ENCODE data around the gene DOCK10. TPM values are rescaled to one million over a fixed set of nuclear protein-coding genes. Genes with fewer than 3 reads are reported as not detected.

The DOCK10 gene
- total and polyA plus RNA-seq, 9 of the 15 experiments (the other 6 are each of a cell fraction or from before 2014, with no cell fraction given), result 0.01 to 0.87 (median 0.18) TPM

- Histone ChIP-seq H3K4me3 (no peak overlapping the region), H3K27me3 (ENCODE audit: control insufficient read depth in 2 of 2, insufficient read depth in 2 of 2, low read length in 2 of 2) (no peaks in the 10 kb centered on the region), H3K4me1 (replicated peaks in 1 of 2; ENCODE audit: control insufficient read depth in 2 of 2, insufficient read depth in 2 of 2, low read length in 2 of 2) (no peaks in the 10 kb centered on the region), H4K20me1 (replicated peaks; ENCODE audit: control insufficient read depth, insufficient read depth, low read length) (no peaks in the 10 kb centered on the region), H3K4me2 (ENCODE audit: insufficient read depth, low read length) (no peak overlapping the region), H3K9me3 (replicated peaks; ENCODE audit: control insufficient read depth, insufficient read depth, low read depth, low read length) (no peaks in the 10 kb centered on the region), H3K27ac (ENCODE audit: extremely low read depth, low read depth, low read length) (no peak overlapping the region), H3K9ac (ENCODE audit: insufficient read depth in 1 of 2, low read depth in 2 of 2, low read length in 2 of 2) (no peak overlapping the region), H3K79me2 (ENCODE audit: control insufficient read depth, insufficient read depth, low read length) (no peaks in the 10 kb centered on the region), H3K36me3 (ENCODE audit: control insufficient read depth, insufficient read depth, low read length) (no peaks in the 10 kb centered on the region), H2AFZ (ENCODE audit: low read depth, low read length) (no peak overlapping the region), H3K9me1 (ENCODE audit: control insufficient read depth, insufficient read depth, low read length) (no peaks in the 10 kb centered on the region)
- no peak for FAIRE-seq
- intact Hi-C loops (cut with micrococcal nuclease) (no loop called here), in situ Hi-C loops (cut with MboI) (no loop called here)
- CTCF ChIA-PET (ENCODE audit: low intra/inter-chr PET ratio), result no interaction called here
- WGBS (ENCODE audit: insufficient coverage, low coverage, missing lambda C conversion rate), result 6% methylated on average over 3 of the region's 4 CpGs
- POLR2A ChIA-PET, result no interaction called here
- BruUV-seq (replicated peaks), result no TSS peak
- DNase-seq (ENCODE audit: extremely low read depth in 1 of 4, low spot score in 3 of 4), result no peak
- ATAC-seq, result no peak
- TF ChIP-seq MLLT1 (IDR thresholded peaks at IDR 0.05) (no peak), ZNF592 (IDR thresholded peaks at IDR 0.05) (no peak), ATF2 (CRISPR knock-in tag; IDR thresholded peaks at IDR 0.05) (no peak), RBM34 (IDR thresholded peaks at IDR 0.05; ENCODE audit: borderline replicate concordance, insufficient read depth, low read length) (no peak), ZNF79 (CRISPR knock-in tag; IDR thresholded peaks at IDR 0.05; ENCODE audit: low read depth) (no peak), DLX4 (CRISPR knock-in tag; IDR thresholded peaks at IDR 0.05) (no peak), RFX7 (CRISPR knock-in tag; IDR thresholded peaks at IDR 0.05) (no peak), OTX1 (CRISPR knock-in tag; IDR thresholded peaks at IDR 0.05) (no peak), ZNF445 (CRISPR knock-in tag; IDR thresholded peaks at IDR 0.05; ENCODE audit: low read depth) (no peak), ZNF764 (CRISPR knock-in tag; IDR thresholded peaks at IDR 0.05; ENCODE audit: low read depth) (no peak), ATF1 (CRISPR knock-in tag; IDR thresholded peaks at IDR 0.05) (no peak), ATF1 (tag; IDR thresholded peaks at IDR 0.05) (no peak), SMARCB1 (IDR thresholded peaks at IDR 0.05; ENCODE audit: insufficient read length, low read depth) (no peak), MTA2 (IDR thresholded peaks at IDR 0.05; ENCODE audit: low read depth) (no peak)
These were observed 44.2 kb upstream of the DOCK10 start for GRCh38 chr2:225086439-225086838.

All from K562 (cell line).